ENCODE data around the gene PSTK.

The PSTK gene

DNA sequence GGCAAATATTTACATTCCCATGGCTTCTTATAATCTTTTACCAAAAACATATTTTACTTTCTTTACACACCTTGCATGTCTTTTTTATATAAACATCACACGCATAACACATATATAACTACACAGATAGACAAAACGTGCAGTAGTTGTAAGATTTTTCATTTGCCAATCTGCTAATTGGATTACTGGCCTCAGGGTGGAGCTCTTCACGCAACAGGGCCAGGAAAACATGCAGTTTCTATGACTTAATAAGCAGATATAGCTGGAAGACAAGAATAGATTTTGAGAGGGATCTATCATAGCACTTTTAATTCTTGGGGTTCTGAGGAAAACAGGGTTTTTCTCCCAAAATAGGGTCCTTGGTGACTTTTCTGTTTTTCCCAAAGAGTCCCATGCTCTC lies 41.3 kb downstream of the PSTK start:
- no peak for DNase-seq

DNA sequence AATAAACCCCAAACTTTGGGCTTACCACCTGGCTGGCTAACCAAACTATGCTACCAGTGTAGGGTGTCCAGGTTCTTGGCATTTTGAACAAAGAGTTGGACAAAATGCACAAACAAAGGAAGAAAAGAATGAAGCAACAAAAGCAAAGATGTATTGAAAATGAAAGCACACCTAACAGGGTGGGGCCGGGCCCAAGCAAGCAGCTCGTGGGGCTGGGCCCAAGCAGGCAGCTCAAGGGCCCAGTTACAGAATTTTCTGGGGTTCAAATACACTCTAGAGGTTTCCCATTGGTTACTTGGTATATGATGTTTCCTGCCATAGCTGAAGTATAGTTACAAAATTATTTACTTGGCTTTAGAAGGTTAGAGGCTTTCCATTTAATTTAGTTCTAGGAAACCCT lies 44.3 kb downstream of the PSTK start:
- DNase-seq = no peak

GRCh38 chr10:123026302-123026701 lies 46.1 kb downstream of the PSTK start:
- no peak for DNase-seq

DNA sequence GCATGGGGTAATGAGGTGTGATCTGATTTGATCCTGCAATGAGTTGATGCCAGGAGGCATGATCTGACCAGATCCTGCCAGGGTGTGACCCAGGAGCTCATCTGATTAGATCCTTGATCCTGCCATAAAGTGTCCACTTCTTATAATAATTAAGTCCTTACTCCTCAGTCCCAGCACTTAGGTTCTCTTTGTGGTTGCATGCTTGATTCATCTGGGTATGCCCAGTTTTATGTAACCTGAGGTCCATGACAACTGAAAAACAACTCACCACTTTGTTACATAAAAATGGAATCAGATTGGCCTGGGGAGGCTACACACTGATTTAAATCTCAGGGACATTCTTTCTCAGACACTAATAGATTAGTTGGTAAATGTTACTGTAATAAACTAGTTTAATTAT lies 47.7 kb downstream of the PSTK start:
- DNase-seq = no peak

DNA sequence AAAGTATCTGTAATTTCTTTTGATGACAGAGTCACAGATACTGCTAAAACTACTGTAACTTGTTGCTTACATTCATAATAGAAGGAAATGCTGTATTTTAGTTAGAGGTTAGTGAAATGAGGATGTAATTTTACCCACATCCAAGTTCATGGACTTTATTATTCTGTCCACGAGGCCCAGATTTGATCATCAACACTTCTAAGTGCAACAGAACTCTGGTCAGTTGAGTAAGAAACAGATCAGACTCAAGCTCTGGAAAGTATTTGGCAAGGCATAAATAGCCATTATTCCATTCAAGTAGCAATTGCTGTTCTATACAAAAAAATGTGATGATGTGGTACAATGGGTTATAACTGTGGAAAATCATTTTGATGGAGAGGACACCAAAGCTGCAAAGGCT lies 50.9 kb downstream of the PSTK start:
- no peak for DNase-seq

DNA sequence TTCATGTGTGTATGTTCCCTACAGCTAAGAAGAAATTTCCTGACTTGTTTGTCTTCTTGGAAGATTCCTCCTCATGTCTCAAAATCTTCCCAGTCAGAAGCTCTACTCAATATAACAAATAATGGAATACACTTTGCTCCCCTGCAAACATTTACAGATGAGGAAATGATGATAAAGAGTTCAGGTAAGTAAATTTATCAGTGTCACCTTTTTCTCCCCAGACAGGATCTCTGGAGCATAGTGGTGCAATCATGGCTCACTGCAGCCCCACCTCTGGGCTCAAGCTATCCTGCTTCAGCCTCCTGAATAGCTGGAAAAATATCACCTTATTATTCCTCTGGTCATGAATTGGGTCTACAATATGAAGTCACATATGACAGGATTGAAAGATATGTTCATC lies 54.1 kb downstream of the PSTK start:
- no peak for DNase-seq

GRCh38 chr10:123035467-123036086 lies 55.4 kb downstream of the PSTK start:
- no peak for DNase-seq

- no peak for DNase-seq
Observed at GRCh38 chr10:123038782-123039631, 58.8 kb downstream of the PSTK start.

DNA sequence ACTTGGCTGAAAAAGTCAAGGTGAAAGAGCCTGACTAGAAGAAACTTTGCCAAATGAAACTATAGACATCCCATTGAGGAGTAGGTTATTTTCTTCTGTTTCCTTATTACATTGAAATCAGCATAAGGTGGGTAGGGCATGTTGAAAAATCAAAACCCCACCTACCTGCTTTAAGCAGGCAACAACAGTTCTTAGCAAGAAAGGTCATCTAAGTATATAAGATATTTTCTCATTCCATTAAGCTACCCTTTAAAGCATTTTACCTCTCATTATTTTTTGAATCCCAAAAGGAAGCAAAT lies 59.4 kb downstream of the PSTK start:
- DNase-seq = no peak
